GM23338 (cell line): ENCODE data around the gene ANTXR1. TPM values are rescaled to one million over a fixed set of nuclear protein-coding genes. Genes with fewer than 3 reads are reported as not detected.

Experiments
- ATAC-seq: fragments of 200-7000 bp; cut with Tn5 transposase; 3 replicates; pipeline ENCODE4 v1.9.1; 2020
- DNase-seq: peaks from one replicate; pipeline ENCODE4 v3.0.0-alpha.2; 2015; ENCODE audit warnings: low spot score
- H2AFZ ChIP-seq: fragments of 200-600 bp; sonication (generic); 2 replicates; pipeline ENCODE4 v1.8.0; 2016; ENCODE audit warnings: antibody characterized with exemption, mild to moderate bottlenecking, moderate library complexity
- H3F3A ChIP-seq: fragments of 200-600 bp; sonication (generic); replicated peaks from 2 replicates; pipeline ENCODE4 v1.8.0; 2017; ENCODE audit warnings: antibody characterized with exemption, mixed run types, low read depth
- H3K27ac ChIP-seq: fragments of 200-600 bp; sonication (generic); 2 replicates; pipeline ENCODE4 v1.6.1; 2016; ENCODE audit warnings: low read depth
- H3K27me3 ChIP-seq: fragments of 200-600 bp; sonication (generic); 2 replicates; pipeline ENCODE4 v1.8.0; 2016; ENCODE audit warnings: mild to moderate bottlenecking, mixed run types, moderate library complexity; ENCODE audit not compliant: insufficient read depth
- H3K36me3 ChIP-seq: fragments of 200-600 bp; sonication (generic); 2 replicates; pipeline ENCODE4 v1.8.0; 2016; ENCODE audit warnings: mild to moderate bottlenecking; ENCODE audit not compliant: insufficient read depth
- H3K4me1 ChIP-seq: fragments of 200-600 bp; sonication (generic); 2 replicates; pipeline ENCODE4 v1.8.0; 2016; ENCODE audit warnings: mild to moderate bottlenecking, moderate library complexity; ENCODE audit not compliant: insufficient read depth
- H3K4me2 ChIP-seq: fragments of 200-600 bp; sonication (generic); 2 replicates; pipeline ENCODE4 v1.7.1; 2017; ENCODE audit warnings: mixed run types
- H3K4me3 ChIP-seq: fragments of 200-600 bp; sonication (generic); 2 replicates; pipeline ENCODE4 v1.6.1; 2016; ENCODE audit warnings: mixed run types
- H3K79me2 ChIP-seq: fragments of 200-600 bp; sonication (generic); replicated peaks from 2 replicates; pipeline ENCODE4 v1.8.0; 2017; ENCODE audit warnings: mild to moderate bottlenecking; ENCODE audit not compliant: insufficient read depth
- H3K9me2 ChIP-seq: fragments of 200-600 bp; sonication (generic); 2 replicates; pipeline ENCODE4 v1.8.0; 2017; ENCODE audit not compliant: insufficient read depth
- H4K20me1 ChIP-seq: fragments of 200-600 bp; sonication (generic); replicated peaks from 2 replicates; pipeline ENCODE4 v1.8.0; 2017; ENCODE audit warnings: mild to moderate bottlenecking; ENCODE audit not compliant: insufficient read depth
- H3K27ac Mint-ChIP-seq: 2 replicates; pipeline ENCODE4 v1.8.0; 2020; ENCODE audit warnings: inconsistent platforms, mild to moderate bottlenecking, moderate library complexity, mixed read lengths
- H3K27me3 Mint-ChIP-seq: 3 replicates; pipeline ENCODE4 v1.8.0; 2022; ENCODE audit warnings: low read depth, mild to moderate bottlenecking, moderate library complexity, mixed read lengths, inconsistent platforms; ENCODE audit not compliant: insufficient read depth, poor library complexity
- H3K36me3 Mint-ChIP-seq: 3 replicates; pipeline ENCODE4 v1.8.0; 2021; ENCODE audit warnings: low read depth, mild to moderate bottlenecking, inconsistent platforms, moderate library complexity, mixed read lengths
- H3K4me1 Mint-ChIP-seq: 3 replicates; pipeline ENCODE4 v1.8.0; 2020; ENCODE audit warnings: mild to moderate bottlenecking, inconsistent platforms, mixed read lengths
- H3K4me3 Mint-ChIP-seq: 3 replicates; pipeline ENCODE4 v1.8.0; 2021; ENCODE audit warnings: moderate library complexity, mild to moderate bottlenecking, inconsistent platforms, mixed read lengths
- H3K9me3 Mint-ChIP-seq: 3 replicates; pipeline ENCODE4 v1.8.0; 2020; ENCODE audit warnings: moderate library complexity, mild to moderate bottlenecking, inconsistent platforms, mixed read lengths
- CTCF ChIP-seq, 2 experiments: fragments of 200-600 bp in 1 of 2; sonication (generic) in 1 of 2; conservative IDR thresholded peaks; 2 replicates each; pipeline versions ENCODE4 v1.5.1 to v1.6.1; 2016 to 2017; ENCODE audit warnings: antibody characterized with exemption in 2 of 2, low read depth in 2 of 2, mild to moderate bottlenecking in 2 of 2, moderate library complexity in 1 of 2
- ETS1 ChIP-seq: IDR thresholded peaks from 2 replicates; pipeline ENCODE4 v1.6.1; 2016; ENCODE audit warnings: antibody characterized with exemption
- EZH2 ChIP-seq: fragments of 200-600 bp; sonication (generic); IDR thresholded peaks from one replicate; pipeline ENCODE4 v1.8.0; 2017; ENCODE audit warnings: antibody characterized with exemption, mild to moderate bottlenecking, low read depth; ENCODE audit not compliant: unreplicated experiment
- EZH2phosphoT487 ChIP-seq: fragments of 200-600 bp; sonication (generic); IDR thresholded peaks from one replicate; pipeline ENCODE4 v1.8.1; 2018; ENCODE audit warnings: antibody characterized with exemption; ENCODE audit not compliant: unreplicated experiment
- JUNB ChIP-seq: IDR thresholded peaks from one replicate; pipeline ENCODE4 v1.6.1; 2016; ENCODE audit warnings: antibody characterized with exemption; ENCODE audit not compliant: unreplicated experiment
- NANOG ChIP-seq: IDR thresholded peaks from 2 replicates; pipeline ENCODE4 v1.6.1; 2016; ENCODE audit warnings: antibody characterized with exemption, borderline replicate concordance
- POLR2AphosphoS5 ChIP-seq: IDR thresholded peaks from 2 replicates; pipeline ENCODE4 v1.6.1; 2016; ENCODE audit warnings: antibody characterized with exemption, low read depth
- STAT1 ChIP-seq: IDR thresholded peaks from one replicate; pipeline ENCODE4 v1.6.1; 2016; ENCODE audit warnings: antibody characterized with exemption; ENCODE audit not compliant: unreplicated experiment
- ZNF114 ChIP-seq: fragments of 250-450 bp; sonication (Bioruptor Pico); IDR thresholded peaks from 2 replicates; pipeline ENCODE4 v1.5.0; 2020; ENCODE audit warnings: mild to moderate bottlenecking, moderate library complexity
- ZNF331 ChIP-seq: fragments of 250-450 bp; sonication (Bioruptor Pico); IDR thresholded peaks from 2 replicates; pipeline ENCODE4 v1.5.0; 2020; ENCODE audit warnings: low read depth, mild to moderate bottlenecking, moderate library complexity
- ZNF462 ChIP-seq: fragments of 250-450 bp; sonication (Bioruptor Pico); IDR thresholded peaks from 2 replicates; pipeline ENCODE4 v1.5.0; 2020; ENCODE audit warnings: mild to moderate bottlenecking, moderate library complexity
- polyA plus RNA-seq: library from polyadenylated mRNA; unstranded; fragments of >200 nt; fragmentation: Nextera tagmentation; extraction: Ambion mirVana; gene quantifications from 2 replicates; pipeline ENCODE4 v1.2.1, GENCODE V29; 2016
- total RNA-seq: library from RNA; depleted of rRNA; stranded (reverse); fragments of >200 nt; shearing (Covaris generic); gene quantifications from 2 replicates; pipeline ENCODE4 v1.2.3, GENCODE V29; 2014

Gene ANTXR1
- total and polyA plus RNA-seq, 2 experiments from 2014 or later = 16.1 to 23.1 TPM

GRCh38 chr2:68978098-68978497 lies 34.9 kb upstream of the ANTXR1 start:
- TF ChIP-seq POLR2AphosphoS5 (no peak), ETS1 (no peak), CTCF (conservative IDR thresholded peaks at IDR 0.05; ENCODE audit: low read depth in 2 of 2) (no peak), EZH2phosphoT487 (no peak), EZH2 (no peak), ZNF331 (no peak), NANOG (no peak), STAT1 (no peak), ZNF114 (no peak), JUNB (no peak)
- Histone ChIP-seq H3K4me3 (no peak overlapping the region), H3F3A (no peaks in the 10 kb centered on the region), H3K4me1 (no peaks in the 10 kb centered on the region), H4K20me1 (no peaks in the 10 kb centered on the region), H3K27ac (no peak overlapping the region), H3K79me2 (no peaks in the 10 kb centered on the region), H3K9me2 (no peaks in the 10 kb centered on the region), H3K4me2 (no peak overlapping the region), H3K36me3 (no peaks in the 10 kb centered on the region), H3K27me3 (no peaks in the 10 kb centered on the region), H2AFZ (no peak overlapping the region)
- Mint-ChIP-seq H3K9me3 (no peaks in the 10 kb centered on the region), H3K4me1 (no peaks in the 10 kb centered on the region), H3K27ac (no peak overlapping the region), H3K36me3 (no peaks in the 10 kb centered on the region), H3K27me3 (no peaks in the 10 kb centered on the region), H3K4me3 (no peak overlapping the region)
- ATAC-seq (no peak), DNase-seq (no peak)

- no peak for DNase-seq
- Mint-ChIP-seq H3K27ac (no peak overlapping the region), H3K36me3 (no peaks in the 10 kb centered on the region)
These were observed 32.0 kb upstream of the ANTXR1 start for GRCh38 chr2:68980956-68981355.

More at GRCh38 chr2:68980956-68981355, 32.0 kb upstream of the ANTXR1 start:
- no peak for TF ChIP-seq EZH2phosphoT487
- no peak for TF ChIP-seq ZNF114
- TF ChIP-seq JUNB = no peak
- no peak for TF ChIP-seq ZNF462 (CRISPR knock-in tag)
- no peak for TF ChIP-seq POLR2AphosphoS5
- no peak for TF ChIP-seq STAT1
- no peak for TF ChIP-seq ZNF331
- no peak for TF ChIP-seq CTCF (conservative IDR thresholded peaks at IDR 0.05; ENCODE audit: low read depth in 2 of 2)
- no peak for TF ChIP-seq NANOG
- Histone ChIP-seq H3K27me3 (no peaks in the 10 kb centered on the region), H3K4me3 (no peak overlapping the region), H3K4me2 (no peak overlapping the region), H4K20me1 (no peaks in the 10 kb centered on the region), H3K27ac (no peak overlapping the region), H2AFZ (no peak overlapping the region), H3K36me3 (no peaks in the 10 kb centered on the region), H3F3A (no peaks in the 10 kb centered on the region), H3K4me1 (no peaks in the 10 kb centered on the region), H3K9me2 (no peaks in the 10 kb centered on the region), H3K79me2 (no peaks in the 10 kb centered on the region)
- no peak overlapping the region for H3K4me3 Mint-ChIP-seq
- ATAC-seq = no peak
- peaks cover 2% of the 10 kb centered on the region for H3K27me3 Mint-ChIP-seq
- H3K4me1 Mint-ChIP-seq = no peaks in the 10 kb centered on the region
- no peaks in the 10 kb centered on the region for H3K9me3 Mint-ChIP-seq
